Measurements from ENCODE around the gene SMOC1.

SMOC1 gene

DNA sequence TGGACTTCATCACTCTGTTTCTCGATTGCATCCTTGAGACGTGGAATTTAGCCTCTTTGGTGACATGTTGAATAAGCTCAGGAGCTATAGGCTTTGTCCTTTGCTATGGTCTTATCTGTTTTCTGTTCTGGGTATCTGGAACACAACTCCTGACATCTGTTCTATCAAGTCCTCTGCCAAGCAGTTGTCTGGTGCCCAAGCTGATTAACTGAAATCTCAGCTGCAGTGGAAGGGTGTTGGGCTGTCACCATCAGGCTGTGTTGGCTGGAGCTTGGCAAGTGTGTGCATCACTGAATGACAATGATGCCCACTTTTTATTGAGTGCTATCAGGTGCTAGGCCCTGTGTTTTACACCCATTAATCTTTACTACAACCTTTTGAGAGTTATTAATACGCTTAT lies 77.8 kb downstream of the SMOC1 start:
- TF ChIP-seq, protein P1, sequence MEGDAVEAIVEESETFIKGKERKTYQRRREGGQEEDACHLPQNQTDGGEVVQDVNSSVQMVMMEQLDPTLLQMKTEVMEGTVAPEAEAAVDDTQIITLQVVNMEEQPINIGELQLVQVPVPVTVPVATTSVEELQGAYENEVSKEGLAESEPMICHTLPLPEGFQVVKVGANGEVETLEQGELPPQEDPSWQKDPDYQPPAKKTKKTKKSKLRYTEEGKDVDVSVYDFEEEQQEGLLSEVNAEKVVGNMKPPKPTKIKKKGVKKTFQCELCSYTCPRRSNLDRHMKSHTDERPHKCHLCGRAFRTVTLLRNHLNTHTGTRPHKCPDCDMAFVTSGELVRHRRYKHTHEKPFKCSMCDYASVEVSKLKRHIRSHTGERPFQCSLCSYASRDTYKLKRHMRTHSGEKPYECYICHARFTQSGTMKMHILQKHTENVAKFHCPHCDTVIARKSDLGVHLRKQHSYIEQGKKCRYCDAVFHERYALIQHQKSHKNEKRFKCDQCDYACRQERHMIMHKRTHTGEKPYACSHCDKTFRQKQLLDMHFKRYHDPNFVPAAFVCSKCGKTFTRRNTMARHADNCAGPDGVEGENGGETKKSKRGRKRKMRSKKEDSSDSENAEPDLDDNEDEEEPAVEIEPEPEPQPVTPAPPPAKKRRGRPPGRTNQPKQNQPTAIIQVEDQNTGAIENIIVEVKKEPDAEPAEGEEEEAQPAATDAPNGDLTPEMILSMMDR (IDR thresholded peaks at IDR 0.05; ENCODE audit: low read depth, low read length, missing control alignments): no peak
- DNase-seq (ENCODE audit: low read depth): no peak
- no peak overlapping the region for H3K4me3 ChIP-seq (ENCODE audit: low read depth, low read length)

DNA sequence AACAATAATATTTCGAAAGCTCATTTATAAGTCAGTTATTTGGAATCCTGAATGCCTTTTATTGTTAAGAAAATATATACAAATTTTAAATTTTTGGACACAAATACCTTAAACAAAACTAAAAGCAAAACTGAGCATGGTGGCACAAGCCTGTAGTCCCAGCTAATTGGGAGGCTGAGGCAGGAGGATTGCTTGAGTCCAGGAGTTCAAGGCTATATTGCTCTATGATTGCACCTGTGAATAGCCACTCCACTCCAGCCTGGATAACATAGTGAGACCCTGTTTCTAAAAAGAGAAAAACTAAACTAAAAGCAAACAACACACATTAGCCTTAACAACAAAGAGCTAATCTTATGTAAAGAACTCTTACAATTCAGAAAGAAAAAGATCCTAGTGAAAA lies 78.8 kb downstream of the SMOC1 start:
- no peak for DNase-seq (ENCODE audit: low read depth)
- H3K4me3 ChIP-seq (ENCODE audit: low read depth, low read length): no peak overlapping the region
- TF ChIP-seq, protein P1 (IDR thresholded peaks at IDR 0.05; ENCODE audit: low read depth, low read length, missing control alignments): no peak

DNA sequence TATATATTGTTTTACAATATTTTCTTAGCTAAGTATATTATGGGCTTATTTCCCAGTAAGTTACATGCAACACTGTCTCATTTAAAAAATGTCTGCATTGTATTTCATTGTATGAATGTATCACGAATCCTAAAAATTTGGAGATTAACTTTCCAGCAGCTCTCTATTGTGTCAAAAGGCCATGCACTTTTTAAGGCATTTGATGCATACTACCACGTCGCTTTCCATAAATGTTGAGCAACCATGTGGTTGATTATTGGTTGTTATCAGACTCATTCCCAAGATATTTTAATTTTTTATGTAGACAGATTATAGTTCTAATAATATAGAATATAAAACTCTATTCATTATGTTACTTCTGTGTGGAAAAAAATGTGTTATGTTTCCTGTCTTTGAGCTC lies 79.9 kb downstream of the SMOC1 start:
- no peak overlapping the region for H3K4me3 ChIP-seq (ENCODE audit: low read depth, low read length)
- DNase-seq (ENCODE audit: low read depth): no peak
- TF ChIP-seq, protein P1 (IDR thresholded peaks at IDR 0.05; ENCODE audit: low read depth, low read length, missing control alignments): no peak

DNA sequence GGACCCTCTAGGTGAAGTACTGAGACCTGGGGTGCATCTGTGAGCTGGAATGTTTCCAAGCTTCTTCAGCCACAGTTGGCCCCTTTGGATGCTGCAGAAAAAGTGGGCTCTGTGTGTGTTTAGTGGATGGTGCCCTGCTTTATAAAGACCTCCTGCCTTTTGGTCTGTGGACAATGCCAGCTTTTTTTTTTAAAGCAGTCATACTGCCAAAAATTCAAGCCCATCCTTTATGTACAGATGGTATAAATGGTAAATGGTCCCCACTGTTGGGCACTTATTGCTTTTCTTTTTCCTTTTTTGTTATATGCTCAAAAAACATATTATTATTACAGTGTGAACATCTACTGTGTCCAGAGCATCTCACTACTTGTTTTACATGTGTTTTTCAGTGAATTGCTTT lies 81.1 kb downstream of the SMOC1 start:
- H3K4me3 ChIP-seq (ENCODE audit: low read depth, low read length): no peak overlapping the region
- no peak for DNase-seq (ENCODE audit: low read depth)
- TF ChIP-seq, protein P1 (IDR thresholded peaks at IDR 0.05; ENCODE audit: low read depth, low read length, missing control alignments): no peak

DNA sequence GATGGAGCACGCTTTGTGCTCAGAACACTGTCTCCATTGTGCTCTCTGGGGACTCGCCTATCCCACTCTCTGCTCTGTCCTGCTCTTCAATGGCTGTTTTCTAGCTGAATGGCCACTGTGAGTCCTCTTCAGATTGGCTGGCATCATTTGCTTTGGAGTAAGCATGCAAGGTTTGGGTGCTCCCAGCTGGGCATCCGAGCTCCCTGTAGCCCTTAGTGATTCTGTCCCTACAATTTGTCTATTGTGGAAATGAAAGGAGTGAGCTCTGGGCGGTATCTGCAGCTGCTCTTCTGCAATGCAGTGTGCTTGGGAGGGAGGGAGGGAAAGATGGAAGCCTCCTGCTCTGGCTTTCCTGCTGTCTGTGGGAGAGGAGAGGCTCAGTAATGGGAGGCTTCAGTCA lies 84.8 kb downstream of the SMOC1 start:
- DNase-seq (ENCODE audit: low read depth): no peak
- no peak overlapping the region for H3K4me3 ChIP-seq (ENCODE audit: low read depth, low read length)
- TF ChIP-seq, protein P1 (IDR thresholded peaks at IDR 0.05; ENCODE audit: low read depth, low read length, missing control alignments): no peak

DNA sequence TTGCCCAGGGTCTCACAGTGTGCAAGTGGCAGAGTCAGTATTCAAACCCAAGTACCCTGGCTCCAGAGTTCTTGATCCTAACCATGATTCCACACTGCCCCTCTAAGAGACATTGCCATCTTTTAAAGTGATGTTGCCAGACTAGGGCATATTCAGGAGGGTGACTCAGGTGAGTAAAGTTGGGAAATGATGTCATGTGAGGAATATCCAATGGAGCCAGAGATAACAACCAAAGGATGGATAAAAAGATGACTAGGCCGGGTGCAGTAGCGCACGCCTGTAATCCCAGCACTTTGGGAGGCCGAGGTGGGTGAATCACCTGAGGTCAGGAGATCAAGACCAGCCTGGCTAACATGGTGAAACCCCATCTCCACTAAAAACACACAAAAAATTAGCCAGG lies 85.6 kb downstream of the SMOC1 start:
- TF ChIP-seq, protein P1 (IDR thresholded peaks at IDR 0.05; ENCODE audit: low read depth, low read length, missing control alignments): no peak
- DNase-seq (ENCODE audit: low read depth): no peak
- H3K4me3 ChIP-seq (ENCODE audit: low read depth, low read length): no peak overlapping the region

DNA sequence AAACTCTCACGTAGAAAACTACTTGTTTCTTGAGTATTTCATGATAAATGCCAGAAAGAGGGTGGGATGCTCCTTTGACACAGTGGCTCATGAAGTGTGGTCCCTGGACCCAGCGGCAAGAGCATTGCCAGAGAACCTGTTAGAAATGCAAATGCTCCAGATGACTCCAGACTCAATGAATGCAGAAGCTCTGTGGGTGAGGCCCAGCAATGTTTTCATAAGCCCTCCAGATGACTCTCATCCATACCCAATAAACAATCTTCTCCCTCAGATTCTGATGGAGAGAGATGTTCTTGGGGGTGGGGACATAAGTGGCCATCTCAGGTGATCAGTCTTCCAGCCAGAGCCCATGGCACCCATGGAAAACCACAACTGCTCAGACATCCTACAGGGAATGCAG lies 88.9 kb downstream of the SMOC1 start:
- DNase-seq (ENCODE audit: low read depth): no peak
- TF ChIP-seq, protein P1 (IDR thresholded peaks at IDR 0.05; ENCODE audit: low read depth, low read length, missing control alignments): no peak
- no peak overlapping the region for H3K4me3 ChIP-seq (ENCODE audit: low read depth, low read length)

All from GM12864 (cell line).